ENCODE measurements around the gene DAW1.

The DAW1 gene

GRCh38 chr2:227942965-227943364, 71.5 kb downstream of the DAW1 start:
- no peak for DNase-seq (ENCODE audit: extremely low read depth, low read depth)
- TF ChIP-seq CTCF (IDR thresholded peaks at IDR 0.05; ENCODE audit: low read depth, low read length), result no peak

GRCh38 chr2:227960317-227960716, 88.9 kb downstream of the DAW1 start:
- DNase-seq (ENCODE audit: extremely low read depth, low read depth), result no peak
- no peak for TF ChIP-seq CTCF (IDR thresholded peaks at IDR 0.05; ENCODE audit: low read depth, low read length)

GRCh38 chr2:227971619-227972230, 100.3 kb downstream of the DAW1 start:
- TF ChIP-seq CTCF (IDR thresholded peaks at IDR 0.05; ENCODE audit: low read depth, low read length), result no peak

GRCh38 chr2:227973241-227973640, 101.8 kb downstream of the DAW1 start:
- DNase-seq (ENCODE audit: extremely low read depth, low read depth), result no peak

More at GRCh38 chr2:227971619-227972230, 100.3 kb downstream of the DAW1 start:
- DNase-seq (ENCODE audit: extremely low read depth, low read depth), result no peak

More at GRCh38 chr2:227973241-227973640, 101.8 kb downstream of the DAW1 start:
- no peak for TF ChIP-seq CTCF (IDR thresholded peaks at IDR 0.05; ENCODE audit: low read depth, low read length)

Measured in AG09319 (cell line).